GM23338 (cell line): ENCODE data around the gene SLC2A13. TPM values are rescaled to one million over a fixed set of nuclear protein-coding genes. Genes with fewer than 3 reads are reported as not detected.
A peak's percentile ranks its signal among the peaks of the same experiment; 100 is the strongest.

Source experiments
- ATAC-seq: fragments of 200-7000 bp; cut with Tn5 transposase; 3 replicates; pipeline ENCODE4 v1.9.1; 2020
- DNase-seq: peaks from one replicate; pipeline ENCODE4 v3.0.0-alpha.2; 2015; ENCODE audit warnings: low spot score
- H2AFZ ChIP-seq: fragments of 200-600 bp; sonication (generic); 2 replicates; pipeline ENCODE4 v1.8.0; 2016; ENCODE audit warnings: antibody characterized with exemption, mild to moderate bottlenecking, moderate library complexity
- H3F3A ChIP-seq: fragments of 200-600 bp; sonication (generic); replicated peaks from 2 replicates; pipeline ENCODE4 v1.8.0; 2017; ENCODE audit warnings: antibody characterized with exemption, mixed run types, low read depth
- H3K27ac ChIP-seq: fragments of 200-600 bp; sonication (generic); 2 replicates; pipeline ENCODE4 v1.6.1; 2016; ENCODE audit warnings: low read depth
- H3K27me3 ChIP-seq: fragments of 200-600 bp; sonication (generic); 2 replicates; pipeline ENCODE4 v1.8.0; 2016; ENCODE audit warnings: mild to moderate bottlenecking, mixed run types, moderate library complexity; ENCODE audit not compliant: insufficient read depth
- H3K36me3 ChIP-seq: fragments of 200-600 bp; sonication (generic); 2 replicates; pipeline ENCODE4 v1.8.0; 2016; ENCODE audit warnings: mild to moderate bottlenecking; ENCODE audit not compliant: insufficient read depth
- H3K4me1 ChIP-seq: fragments of 200-600 bp; sonication (generic); 2 replicates; pipeline ENCODE4 v1.8.0; 2016; ENCODE audit warnings: mild to moderate bottlenecking, moderate library complexity; ENCODE audit not compliant: insufficient read depth
- H3K4me2 ChIP-seq: fragments of 200-600 bp; sonication (generic); 2 replicates; pipeline ENCODE4 v1.7.1; 2017; ENCODE audit warnings: mixed run types
- H3K4me3 ChIP-seq: fragments of 200-600 bp; sonication (generic); 2 replicates; pipeline ENCODE4 v1.6.1; 2016; ENCODE audit warnings: mixed run types
- H3K79me2 ChIP-seq: fragments of 200-600 bp; sonication (generic); replicated peaks from 2 replicates; pipeline ENCODE4 v1.8.0; 2017; ENCODE audit warnings: mild to moderate bottlenecking; ENCODE audit not compliant: insufficient read depth
- H3K9me2 ChIP-seq: fragments of 200-600 bp; sonication (generic); 2 replicates; pipeline ENCODE4 v1.8.0; 2017; ENCODE audit not compliant: insufficient read depth
- H4K20me1 ChIP-seq: fragments of 200-600 bp; sonication (generic); replicated peaks from 2 replicates; pipeline ENCODE4 v1.8.0; 2017; ENCODE audit warnings: mild to moderate bottlenecking; ENCODE audit not compliant: insufficient read depth
- H3K27ac Mint-ChIP-seq: 2 replicates; pipeline ENCODE4 v1.8.0; 2020; ENCODE audit warnings: inconsistent platforms, mild to moderate bottlenecking, moderate library complexity, mixed read lengths
- H3K27me3 Mint-ChIP-seq: 3 replicates; pipeline ENCODE4 v1.8.0; 2022; ENCODE audit warnings: low read depth, mild to moderate bottlenecking, moderate library complexity, mixed read lengths, inconsistent platforms; ENCODE audit not compliant: insufficient read depth, poor library complexity
- H3K36me3 Mint-ChIP-seq: 3 replicates; pipeline ENCODE4 v1.8.0; 2021; ENCODE audit warnings: low read depth, mild to moderate bottlenecking, inconsistent platforms, moderate library complexity, mixed read lengths
- H3K4me1 Mint-ChIP-seq: 3 replicates; pipeline ENCODE4 v1.8.0; 2020; ENCODE audit warnings: mild to moderate bottlenecking, inconsistent platforms, mixed read lengths
- H3K4me3 Mint-ChIP-seq: 3 replicates; pipeline ENCODE4 v1.8.0; 2021; ENCODE audit warnings: moderate library complexity, mild to moderate bottlenecking, inconsistent platforms, mixed read lengths
- H3K9me3 Mint-ChIP-seq: 3 replicates; pipeline ENCODE4 v1.8.0; 2020; ENCODE audit warnings: moderate library complexity, mild to moderate bottlenecking, inconsistent platforms, mixed read lengths
- CTCF ChIP-seq, 2 experiments: fragments of 200-600 bp in 1 of 2; sonication (generic) in 1 of 2; conservative IDR thresholded peaks; 2 replicates each; pipeline versions ENCODE4 v1.5.1 to v1.6.1; 2016 to 2017; ENCODE audit warnings: antibody characterized with exemption in 2 of 2, low read depth in 2 of 2, mild to moderate bottlenecking in 2 of 2, moderate library complexity in 1 of 2
- EZH2 ChIP-seq: fragments of 200-600 bp; sonication (generic); IDR thresholded peaks from one replicate; pipeline ENCODE4 v1.8.0; 2017; ENCODE audit warnings: antibody characterized with exemption, mild to moderate bottlenecking, low read depth; ENCODE audit not compliant: unreplicated experiment
- JUNB ChIP-seq: IDR thresholded peaks from one replicate; pipeline ENCODE4 v1.6.1; 2016; ENCODE audit warnings: antibody characterized with exemption; ENCODE audit not compliant: unreplicated experiment
- REST ChIP-seq: IDR thresholded peaks from one replicate; pipeline ENCODE4 v1.6.1; 2018; ENCODE audit warnings: antibody characterized with exemption; ENCODE audit not compliant: unreplicated experiment
- ZNF331 ChIP-seq: fragments of 250-450 bp; sonication (Bioruptor Pico); IDR thresholded peaks from 2 replicates; pipeline ENCODE4 v1.5.0; 2020; ENCODE audit warnings: low read depth, mild to moderate bottlenecking, moderate library complexity
- ZNF462 ChIP-seq: fragments of 250-450 bp; sonication (Bioruptor Pico); IDR thresholded peaks from 2 replicates; pipeline ENCODE4 v1.5.0; 2020; ENCODE audit warnings: mild to moderate bottlenecking, moderate library complexity
- polyA plus RNA-seq: library from polyadenylated mRNA; unstranded; fragments of >200 nt; fragmentation: Nextera tagmentation; extraction: Ambion mirVana; gene quantifications from 2 replicates; pipeline ENCODE4 v1.2.1, GENCODE V29; 2016
- total RNA-seq: library from RNA; depleted of rRNA; stranded (reverse); fragments of >200 nt; shearing (Covaris generic); gene quantifications from 2 replicates; pipeline ENCODE4 v1.2.3, GENCODE V29; 2014

The SLC2A13 gene
- total and polyA plus RNA-seq, 2 experiments from 2014 or later = 6.8 to 22.7 TPM

GRCh38 chr12:39764944-39765560 is 340.8 kb downstream of the SLC2A13 start:
- Histone ChIP-seq H3K36me3 (no peaks in the 10 kb centered on the region), H3K79me2 (no peaks in the 10 kb centered on the region), H3K27me3 (no peaks in the 10 kb centered on the region), H3K27ac (no peak overlapping the region), H3K9me2 (no peaks in the 10 kb centered on the region), H3K4me2 (no peak overlapping the region), H3K4me3 (no peak overlapping the region), H4K20me1 (no peaks in the 10 kb centered on the region), H3K4me1 (peaks cover 19% of the 10 kb centered on the region), H2AFZ (no peak overlapping the region), H3F3A (no peaks in the 10 kb centered on the region)
- H3K27me3 Mint-ChIP-seq = no peaks in the 10 kb centered on the region
- H3K9me3 Mint-ChIP-seq = no peaks in the 10 kb centered on the region
- peak; percentile 68 for DNase-seq
- TF ChIP-seq CTCF (conservative IDR thresholded peaks at IDR 0.05; ENCODE audit: low read depth in 2 of 2) (peak; percentile 76 to 91), ZNF462 (CRISPR knock-in tag) (no peak)
- H3K27ac Mint-ChIP-seq = 0 out of 2 replicates have a peak overlapping the region, but pooled peaks have one; percentile 5
- peaks cover 18% of the 10 kb centered on the region for H3K4me1 Mint-ChIP-seq
- ATAC-seq = peak; percentile 54; the same call in 1 of the 3 replicates
- H3K36me3 Mint-ChIP-seq = peaks cover 6% of the 10 kb centered on the region; the same call in 2 of the 3 replicates
- no peak overlapping the region for H3K4me3 Mint-ChIP-seq

GRCh38 chr12:39763890-39764169 is 342.1 kb downstream of the SLC2A13 start:
- Mint-ChIP-seq H3K27me3 (peaks cover under 1% of the 10 kb centered on the region), H3K27ac (peak overlapping the region; percentile 62), H3K9me3 (no peaks in the 10 kb centered on the region), H3K4me3 (no peak overlapping the region), H3K4me1 (peaks cover 18% of the 10 kb centered on the region), H3K36me3 (peaks cover 6% of the 10 kb centered on the region; the same call in 2 of the 3 replicates)
- Histone ChIP-seq H3K79me2 (no peaks in the 10 kb centered on the region), H3K27ac (no peak overlapping the region), H3K36me3 (no peaks in the 10 kb centered on the region), H3F3A (no peaks in the 10 kb centered on the region), H3K9me2 (no peaks in the 10 kb centered on the region), H3K4me3 (0 out of 2 replicates have a peak overlapping the region, but pooled peaks have one; percentile 3), H4K20me1 (no peaks in the 10 kb centered on the region), H3K4me2 (peak overlapping the region; percentile 39), H2AFZ (no peak overlapping the region), H3K27me3 (no peaks in the 10 kb centered on the region), H3K4me1 (peaks cover 19% of the 10 kb centered on the region)
- ATAC-seq = peak; percentile 88
- TF ChIP-seq JUNB (no peak), ZNF331 (CRISPR knock-in tag) (no peak), EZH2 (no peak), REST (no peak)
- peak; percentile 21 for DNase-seq
